HepG2 (cell line): ENCODE measurements around the gene NUB1. TPM values are rescaled to one million over a fixed set of nuclear protein-coding genes. Genes with fewer than 3 reads are reported as not detected.

Experiments
- ATAC-seq: fragments of 200-7000 bp; cut with Tn5 transposase; 3 replicates; pipeline ENCODE4 v1.9.1; 2020; ENCODE audit warnings: mild to moderate bottlenecking, moderate library complexity
- BruUV-seq: library from RNA; stranded (reverse); fragments of 400-500 nt; replicated peaks from 2 replicates; lab custom pipeline; 2021; lab: Mats Ljungman, UMichigan
- CTCF ChIA-PET: fragments of 300-600 bp; formaldehyde crosslinking; extraction: SDS; loops from one replicate; lab custom pipeline; 2021; ENCODE audit warnings: low total read pairs, inconsistent platforms, low intra/inter-chr PET ratio; lab: Yijun Ruan, JAX
- POLR2A ChIA-PET: fragments of 350-600 bp; sonication (Branson Sonifier 250); formaldehyde crosslinking; loops from one replicate; lab custom pipeline; 2020; ENCODE audit warnings: antibody characterized with exemption, inconsistent platforms; lab: Yijun Ruan, JAX
- DNase-seq: peaks from one replicate; pipeline ENCODE4 v3.0.0-alpha.2; 2015; ENCODE audit warnings: low spot score
- FAIRE-seq: peaks from 3 replicates; lab custom pipeline; 2011; peaks lifted over from hg19 to GRCh38; lab: Jason Lieb, UNC
- H2AFZ ChIP-seq: one replicate; pipeline ENCODE4 v1.6.1; 2011; ENCODE audit warnings: low read length, inconsistent platforms
- H3K27ac ChIP-seq: fragments of 300-600 bp; 3 replicates; pipeline ENCODE4 v1.8.0; 2011; ENCODE audit warnings: mixed run types, mild to moderate bottlenecking, mixed read lengths, low read length, inconsistent platforms; ENCODE audit not compliant: insufficient read depth; ENCODE audit errors: extremely low read length
- H3K27me3 ChIP-seq, 2 experiments: fragments of 200-600 bp in 1 of 2; 2 replicates in 1 of 2; 3 replicates in 1 of 2; pipeline versions ENCODE4 v1.6.0 to v1.8.0; 2011; ENCODE audit warnings: low read length in 2 of 2, mild to moderate bottlenecking in 2 of 2, moderate library complexity in 2 of 2, inconsistent platforms in 1 of 2; ENCODE audit not compliant: insufficient read depth in 2 of 2, control insufficient read depth in 1 of 2
- H3K36me3 ChIP-seq, 2 experiments: fragments of 200-600 bp in 1 of 2; replicated peaks in 1 of 2; 2 replicates in 1 of 2; 3 replicates in 1 of 2; pipeline versions ENCODE4 v1.5.1 to v1.8.0; 2011; ENCODE audit warnings: low read length in 2 of 2, inconsistent platforms in 1 of 2; ENCODE audit not compliant: insufficient read depth in 2 of 2, control insufficient read depth in 1 of 2
- H3K4me1 ChIP-seq: 2 replicates; pipeline ENCODE4 v1.5.1; 2012; ENCODE audit warnings: low read length, inconsistent platforms; ENCODE audit not compliant: insufficient read depth
- H3K4me2 ChIP-seq: 2 replicates; pipeline ENCODE4 v1.6.0; 2011; ENCODE audit warnings: low read depth, low read length, inconsistent platforms
- H3K4me3 ChIP-seq, 3 experiments: fragments of 200-600 bp in 1 of 3; sonication (generic), shearing (Covaris generic) in 1 of 3; replicated peaks in 1 of 3; 2 replicates each; pipeline ENCODE4 v1.5.1; 2011 to 2016; ENCODE audit warnings: low read length in 3 of 3, inconsistent platforms in 2 of 3, low read depth in 2 of 3, mild to moderate bottlenecking in 2 of 3, control low read depth in 1 of 3, mixed read lengths in 1 of 3; ENCODE audit not compliant: insufficient read depth in 1 of 3
- H3K79me2 ChIP-seq: one replicate; pipeline ENCODE4 v1.6.1; 2011; ENCODE audit warnings: low read length, inconsistent platforms; ENCODE audit not compliant: insufficient read depth
- H3K9ac ChIP-seq: 2 replicates; pipeline ENCODE4 v1.6.0; 2011; ENCODE audit warnings: mild to moderate bottlenecking, low read depth, low read length, inconsistent platforms; ENCODE audit not compliant: insufficient read depth
- H3K9me3 ChIP-seq: 2 replicates; pipeline ENCODE4 v1.5.1; 2012; ENCODE audit warnings: mild to moderate bottlenecking, low read length
- H4K20me1 ChIP-seq: 2 replicates; pipeline ENCODE4 v1.6.0; 2011; ENCODE audit warnings: inconsistent platforms, mild to moderate bottlenecking, low read length, moderate library complexity; ENCODE audit not compliant: insufficient read depth
- PPARG ChIP-seq: conservative IDR thresholded peaks from 2 replicates; pipeline ENCODE4 v1.6.1; 2016; ENCODE audit warnings: missing biosample characterization, missing genetic modification reagents
- RNF2 ChIP-seq: fragments of 450-650 bp; conservative IDR thresholded peaks from 2 replicates; pipeline ENCODE4 v1.6.1; 2016; ENCODE audit warnings: low read depth
- RXRB ChIP-seq: IDR thresholded peaks from 2 replicates; pipeline ENCODE4 v1.6.1; 2016; ENCODE audit warnings: borderline replicate concordance, missing genetic modification reagents, missing compliant biosample characterization
- TOPORS ChIP-seq: sonication (generic); formaldehyde crosslinking; IDR thresholded peaks from 2 replicates; pipeline ENCODE4 v1.8.0; 2023; ENCODE audit warnings: mild to moderate bottlenecking, missing genetic modification reagents
- ZBTB21 ChIP-seq: sonication (generic); formaldehyde crosslinking; IDR thresholded peaks from 2 replicates; pipeline ENCODE4 v1.4.0; 2020; ENCODE audit warnings: missing genetic modification reagents
- ZBTB44 ChIP-seq: sonication (generic); formaldehyde crosslinking; IDR thresholded peaks from 2 replicates; pipeline ENCODE4 v1.4.0; 2020; ENCODE audit warnings: missing genetic modification reagents
- ZNF10 ChIP-seq: sonication (generic); formaldehyde crosslinking; IDR thresholded peaks from 2 replicates; pipeline ENCODE4 v1.4.0; 2020; ENCODE audit warnings: mild to moderate bottlenecking, low read depth, missing genetic modification reagents, borderline replicate concordance
- ZNF30 ChIP-seq: sonication (generic); formaldehyde crosslinking; IDR thresholded peaks from 2 replicates; pipeline ENCODE4 v1.5.0; 2020; ENCODE audit warnings: mild to moderate bottlenecking, missing genetic modification reagents
- ZNF34 ChIP-seq: sonication (generic); formaldehyde crosslinking; IDR thresholded peaks from 2 replicates; pipeline ENCODE4 v1.4.0; 2020; ENCODE audit warnings: mild to moderate bottlenecking, missing genetic modification reagents, borderline replicate concordance
- ZNF543 ChIP-seq: sonication (generic); formaldehyde crosslinking; IDR thresholded peaks from 2 replicates; pipeline ENCODE4 v1.4.0; 2020; ENCODE audit warnings: mild to moderate bottlenecking, missing genetic modification reagents
- ZNF550 ChIP-seq: sonication (generic); formaldehyde crosslinking; IDR thresholded peaks from 2 replicates; pipeline ENCODE4 v1.4.0; 2020; ENCODE audit warnings: mild to moderate bottlenecking, missing genetic modification reagents, borderline replicate concordance
- ZNF674 ChIP-seq: sonication (generic); formaldehyde crosslinking; IDR thresholded peaks from 2 replicates; pipeline ENCODE4 v1.5.0; 2020; ENCODE audit warnings: low read depth, mild to moderate bottlenecking, missing genetic modification reagents
- ZNF768 ChIP-seq: sonication (generic); formaldehyde crosslinking; IDR thresholded peaks from 2 replicates; pipeline ENCODE4 v1.4.0; 2020; ENCODE audit warnings: missing genetic modification reagents
- ZNF891 ChIP-seq: sonication (generic); formaldehyde crosslinking; IDR thresholded peaks from 2 replicates; pipeline ENCODE4 v1.5.0; 2020; ENCODE audit warnings: mild to moderate bottlenecking, missing genetic modification reagents
- ZSCAN9 ChIP-seq: IDR thresholded peaks from 2 replicates; pipeline ENCODE4 v1.6.1; 2016; ENCODE audit warnings: borderline replicate concordance
- WGBS: methylation state at CpG from one replicate; pipeline ENCODE4 v1.1.6; 2017; ENCODE audit warnings: low lambda C conversion rate; 5-methylcytosine and 5-hydroxymethylcytosine counted together
- in situ Hi-C: cut with HindIII; loops from 2 replicates; pipeline ENCODE4 v1.10.0; 2017; ENCODE audit warnings: low pct_unique_long_range_greater_than_20kb; ENCODE audit not compliant: extremely low pct_ligation_motif_present
- intact Hi-C: fragments of 100-400 bp; cut with micrococcal nuclease; formaldehyde crosslinking; loops from one replicate; pipeline ENCODE4 v1.10.0; 2022; ENCODE audit not compliant: unreplicated experiment
- polyA plus RNA-seq, 8 experiments: library from polyadenylated mRNA; depleted of rRNA in 3 of 8; stranded (reverse) in 7 of 8; unstranded in 1 of 8; fragments of >200 nt; fragmentation: Illumina TruSeq in 4 of 8; extraction: Trizol in 4 of 8; gene quantifications; 2 replicates each; pipeline versions ENCODE4 v1.2.1 to v1.2.3, GENCODE V29; 2011 to 2016; ENCODE audit warnings: low read depth in 4 of 8, missing spikeins in 1 of 8, mixed read lengths in 1 of 8; ENCODE audit not compliant: insufficient read depth in 1 of 8
- total RNA-seq, 5 experiments: library from RNA; depleted of rRNA; stranded (reverse); fragments of >200 nt; fragmentation: Illumina TruSeq; extraction: Trizol; gene quantifications; 2 replicates each; pipeline ENCODE4 v1.2.3, GENCODE V29; 2016; ENCODE audit warnings: low read depth in 1 of 5
- TF ChIP-seq, protein P1 (sequence below): sonication (generic); formaldehyde crosslinking; IDR thresholded peaks from 2 replicates; pipeline ENCODE4 v1.9.0; 2021; ENCODE audit warnings: mild to moderate bottlenecking, missing genetic modification reagents

NUB1 gene
- total and polyA plus RNA-seq, 2 of the 13 experiments (the other 11 are each of a cell fraction or from before 2014, with no cell fraction given): 27.1 to 37.0 TPM

DNA sequence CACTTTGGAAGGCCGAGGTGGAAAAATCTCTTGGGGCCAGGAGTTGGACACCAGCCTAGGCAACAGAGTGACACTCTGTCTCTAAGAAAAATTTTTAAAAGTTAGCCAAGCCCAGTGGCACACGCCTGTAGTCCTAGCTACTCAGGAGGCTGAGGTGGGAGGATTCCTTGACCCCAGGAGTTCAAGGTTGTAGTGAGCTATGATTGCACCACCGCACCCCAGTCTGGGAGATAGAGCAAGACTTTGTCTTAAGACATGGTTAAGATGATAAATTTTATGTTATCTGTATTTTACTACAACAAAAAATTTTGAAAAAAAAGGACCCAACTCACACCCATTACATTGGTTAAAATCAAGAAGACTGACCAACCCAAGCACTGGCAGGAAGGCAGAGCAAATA is 48.8 kb upstream of the NUB1 start:
- TF ChIP-seq TOPORS (CRISPR knock-in tag): no peak
- TF ChIP-seq, protein P1, sequence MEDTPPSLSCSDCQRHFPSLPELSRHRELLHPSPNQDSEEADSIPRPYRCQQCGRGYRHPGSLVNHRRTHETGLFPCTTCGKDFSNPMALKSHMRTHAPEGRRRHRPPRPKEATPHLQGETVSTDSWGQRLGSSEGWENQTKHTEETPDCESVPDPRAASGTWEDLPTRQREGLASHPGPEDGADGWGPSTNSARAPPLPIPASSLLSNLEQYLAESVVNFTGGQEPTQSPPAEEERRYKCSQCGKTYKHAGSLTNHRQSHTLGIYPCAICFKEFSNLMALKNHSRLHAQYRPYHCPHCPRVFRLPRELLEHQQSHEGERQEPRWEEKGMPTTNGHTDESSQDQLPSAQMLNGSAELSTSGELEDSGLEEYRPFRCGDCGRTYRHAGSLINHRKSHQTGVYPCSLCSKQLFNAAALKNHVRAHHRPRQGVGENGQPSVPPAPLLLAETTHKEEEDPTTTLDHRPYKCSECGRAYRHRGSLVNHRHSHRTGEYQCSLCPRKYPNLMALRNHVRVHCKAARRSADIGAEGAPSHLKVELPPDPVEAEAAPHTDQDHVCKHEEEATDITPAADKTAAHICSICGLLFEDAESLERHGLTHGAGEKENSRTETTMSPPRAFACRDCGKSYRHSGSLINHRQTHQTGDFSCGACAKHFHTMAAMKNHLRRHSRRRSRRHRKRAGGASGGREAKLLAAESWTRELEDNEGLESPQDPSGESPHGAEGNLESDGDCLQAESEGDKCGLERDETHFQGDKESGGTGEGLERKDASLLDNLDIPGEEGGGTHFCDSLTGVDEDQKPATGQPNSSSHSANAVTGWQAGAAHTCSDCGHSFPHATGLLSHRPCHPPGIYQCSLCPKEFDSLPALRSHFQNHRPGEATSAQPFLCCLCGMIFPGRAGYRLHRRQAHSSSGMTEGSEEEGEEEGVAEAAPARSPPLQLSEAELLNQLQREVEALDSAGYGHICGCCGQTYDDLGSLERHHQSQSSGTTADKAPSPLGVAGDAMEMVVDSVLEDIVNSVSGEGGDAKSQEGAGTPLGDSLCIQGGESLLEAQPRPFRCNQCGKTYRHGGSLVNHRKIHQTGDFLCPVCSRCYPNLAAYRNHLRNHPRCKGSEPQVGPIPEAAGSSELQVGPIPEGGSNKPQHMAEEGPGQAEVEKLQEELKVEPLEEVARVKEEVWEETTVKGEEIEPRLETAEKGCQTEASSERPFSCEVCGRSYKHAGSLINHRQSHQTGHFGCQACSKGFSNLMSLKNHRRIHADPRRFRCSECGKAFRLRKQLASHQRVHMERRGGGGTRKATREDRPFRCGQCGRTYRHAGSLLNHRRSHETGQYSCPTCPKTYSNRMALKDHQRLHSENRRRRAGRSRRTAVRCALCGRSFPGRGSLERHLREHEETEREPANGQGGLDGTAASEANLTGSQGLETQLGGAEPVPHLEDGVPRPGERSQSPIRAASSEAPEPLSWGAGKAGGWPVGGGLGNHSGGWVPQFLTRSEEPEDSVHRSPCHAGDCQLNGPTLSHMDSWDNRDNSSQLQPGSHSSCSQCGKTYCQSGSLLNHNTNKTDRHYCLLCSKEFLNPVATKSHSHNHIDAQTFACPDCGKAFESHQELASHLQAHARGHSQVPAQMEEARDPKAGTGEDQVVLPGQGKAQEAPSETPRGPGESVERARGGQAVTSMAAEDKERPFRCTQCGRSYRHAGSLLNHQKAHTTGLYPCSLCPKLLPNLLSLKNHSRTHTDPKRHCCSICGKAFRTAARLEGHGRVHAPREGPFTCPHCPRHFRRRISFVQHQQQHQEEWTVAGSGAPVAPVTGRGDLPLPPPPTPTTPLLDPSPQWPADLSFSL (CRISPR knock-in tag): no peak
- TF ChIP-seq ZNF34 (CRISPR knock-in tag): no peak
- no peak for TF ChIP-seq ZNF30 (CRISPR knock-in tag)
- TF ChIP-seq ZNF543 (CRISPR knock-in tag): no peak
- TF ChIP-seq ZNF10 (CRISPR knock-in tag): no peak
- TF ChIP-seq ZSCAN9 (CRISPR knock-in tag): no peak
- no peak for TF ChIP-seq ZNF891 (CRISPR knock-in tag)
- no peak for TF ChIP-seq ZNF550 (CRISPR knock-in tag)
- no peak for TF ChIP-seq ZBTB21 (CRISPR knock-in tag)
- no peak for TF ChIP-seq RXRB (CRISPR knock-in tag)
- TF ChIP-seq ZNF768 (CRISPR knock-in tag): no peak
- no peak for TF ChIP-seq RNF2
- no peak for TF ChIP-seq ZNF674
- TF ChIP-seq PPARG (CRISPR knock-in tag): no peak
- TF ChIP-seq ZBTB44: no peak
- TF ChIP-seq, all 625 proteins: peak for 0
- DNase-seq (no peak), ATAC-seq (no peak), FAIRE-seq (no peak)
- Histone ChIP-seq H4K20me1 (no peaks in the 10 kb centered on the region), H3K36me3 (no peaks in the 10 kb centered on the region), H2AFZ (no peak overlapping the region), H3K9ac (no peak overlapping the region), H3K9me3 (no peaks in the 10 kb centered on the region), H3K4me3 (no peak overlapping the region), H3K4me1 (no peaks in the 10 kb centered on the region), H3K27me3 (peaks cover 5 to 23% of the 10 kb centered on the region in 2 experiments; a peak in 4 of 5 replicates), H3K27ac (no peak overlapping the region), H3K79me2 (no peaks in the 10 kb centered on the region), H3K4me2 (no peak overlapping the region)
- intact Hi-C loops: no loop called here
- BruUV-seq: no TSS peak
- 30% methylated on average over 3 of the region's 3 CpGs for WGBS
- POLR2A ChIA-PET: no interaction called here
- CTCF ChIA-PET: no interaction called here
- in situ Hi-C loops: no loop called here
